Measurements from ENCODE around the gene ACOXL.
"Not testable (repeated sequence)": the region's sequence is repeated elsewhere in the genome, so short reads cannot be mapped to it uniquely, and the experiment has no call there.

ACOXL gene

GRCh38 chr2:110940376-110940910 lies 208.1 kb downstream of the ACOXL start:
- no peak for DNase-seq

GRCh38 chr2:110941226-110941625 lies 208.9 kb downstream of the ACOXL start:
- DNase-seq, result no peak

GRCh38 chr2:110943070-110943634 lies 210.8 kb downstream of the ACOXL start:
- DNase-seq, result no peak

- peak; percentile 2 for DNase-seq
Measured at GRCh38 chr2:110946902-110947301, 214.5 kb downstream of the ACOXL start.

- no peak for DNase-seq
Measured at GRCh38 chr2:110948027-110948674, 215.8 kb downstream of the ACOXL start.

GRCh38 chr2:110950281-110950680 lies 217.9 kb downstream of the ACOXL start:
- DNase-seq, result no peak

- DNase-seq, result no peak
Measured at GRCh38 chr2:110955045-110955444, 222.7 kb downstream of the ACOXL start.

- no peak for DNase-seq
Measured at GRCh38 chr2:110955556-110955955, 223.2 kb downstream of the ACOXL start.

GRCh38 chr2:110957293-110957692 lies 224.9 kb downstream of the ACOXL start:
- no peak for DNase-seq

- no peak for DNase-seq
Measured at GRCh38 chr2:110958346-110959119, 226.2 kb downstream of the ACOXL start.

GRCh38 chr2:110959198-110959597 lies 226.8 kb downstream of the ACOXL start:
- no peak for DNase-seq

- DNase-seq, result no peak
Measured at GRCh38 chr2:110960281-110960680, 227.9 kb downstream of the ACOXL start.

GRCh38 chr2:110960954-110961353 lies 228.6 kb downstream of the ACOXL start:
- DNase-seq, result no peak

GRCh38 chr2:110961643-110962042 lies 229.3 kb downstream of the ACOXL start:
- not testable (repeated sequence) for DNase-seq

GRCh38 chr2:110969696-110970095 lies 237.3 kb downstream of the ACOXL start:
- no peak for DNase-seq

GRCh38 chr2:110970201-110970600 lies 237.8 kb downstream of the ACOXL start:
- no peak for DNase-seq

- DNase-seq, result no peak
Measured at GRCh38 chr2:110971811-110972210, 239.4 kb downstream of the ACOXL start.

- no peak for DNase-seq
Measured at GRCh38 chr2:110973262-110973661, 240.9 kb downstream of the ACOXL start.

- no peak for DNase-seq
Measured at GRCh38 chr2:110977403-110977802, 245.0 kb downstream of the ACOXL start.

- no peak for DNase-seq
Measured at GRCh38 chr2:110978148-110978547, 245.8 kb downstream of the ACOXL start.

GRCh38 chr2:110978756-110979470 lies 246.5 kb downstream of the ACOXL start:
- no peak for DNase-seq

GRCh38 chr2:110979471-110980338 lies 247.3 kb downstream of the ACOXL start:
- no peak for DNase-seq
